Activated T-cell treated with anti-CD3 and anti-CD28 coated beads, Interleukin-2, amount 50 U/mL, for 24 hours (primary cell): ENCODE data around the gene ZMYND15.

Experiments used
- DNase-seq: peaks from one replicate; pipeline ENCODE4 v3.0.0-alpha.2; 2020
- H3K27ac Mint-ChIP-seq: 2 replicates; pipeline ENCODE4 v1.8.0; 2020; ENCODE audit warnings: mild to moderate bottlenecking, mixed read lengths
- H3K27me3 Mint-ChIP-seq: 2 replicates; pipeline ENCODE4 v1.8.0; 2020; ENCODE audit warnings: mixed read lengths
- H3K36me3 Mint-ChIP-seq: 2 replicates; pipeline ENCODE4 v1.8.0; 2020; ENCODE audit warnings: low read depth, mixed read lengths
- H3K4me1 Mint-ChIP-seq: 2 replicates; pipeline ENCODE4 v1.8.0; 2020; ENCODE audit warnings: low read depth, mixed read lengths
- H3K4me3 Mint-ChIP-seq: 2 replicates; pipeline ENCODE4 v1.8.0; 2020; ENCODE audit warnings: mild to moderate bottlenecking, moderate library complexity, mixed read lengths
- H3K9me3 Mint-ChIP-seq: 2 replicates; pipeline ENCODE4 v1.8.0; 2020; ENCODE audit warnings: mixed read lengths

ZMYND15 gene

GRCh38 chr17:4777969-4778760 is 38.5 kb downstream of the ZMYND15 start:
- Mint-ChIP-seq H3K36me3 (no peaks in the 10 kb centered on the region), H3K27ac (no peak overlapping the region), H3K4me1 (peaks cover 3% of the 10 kb centered on the region), H3K27me3 (peaks cover 22% of the 10 kb centered on the region), H3K4me3 (no peak overlapping the region), H3K9me3 (no peaks in the 10 kb centered on the region)
- DNase-seq = no peak

GRCh38 chr17:4780325-4780955 is 40.8 kb downstream of the ZMYND15 start:
- peaks cover 41% of the 10 kb centered on the region for H3K27me3 Mint-ChIP-seq
- no peak overlapping the region for H3K4me3 Mint-ChIP-seq

GRCh38 chr17:4782652-4783051 is 43.0 kb downstream of the ZMYND15 start:
- H3K4me1 Mint-ChIP-seq = peaks cover 22% of the 10 kb centered on the region
- no peaks in the 10 kb centered on the region for H3K36me3 Mint-ChIP-seq
- no peaks in the 10 kb centered on the region for H3K9me3 Mint-ChIP-seq
- DNase-seq = no peak
- H3K27me3 Mint-ChIP-seq = peaks cover 62% of the 10 kb centered on the region
- no peak overlapping the region for H3K4me3 Mint-ChIP-seq
- no peak overlapping the region for H3K27ac Mint-ChIP-seq

More at GRCh38 chr17:4780325-4780955, 40.8 kb downstream of the ZMYND15 start:
- H3K4me1 Mint-ChIP-seq = peaks cover 6% of the 10 kb centered on the region
- H3K9me3 Mint-ChIP-seq = no peaks in the 10 kb centered on the region
- H3K36me3 Mint-ChIP-seq = no peaks in the 10 kb centered on the region
- H3K27ac Mint-ChIP-seq = no peak overlapping the region
- DNase-seq = no peak

GRCh38 chr17:4785311-4786105 is 45.9 kb downstream of the ZMYND15 start:
- peaks cover 73% of the 10 kb centered on the region for H3K27me3 Mint-ChIP-seq
- no peak overlapping the region for H3K27ac Mint-ChIP-seq
- peak; percentile 46 for DNase-seq
- no peak overlapping the region for H3K4me3 Mint-ChIP-seq
- peaks cover 28% of the 10 kb centered on the region for H3K4me1 Mint-ChIP-seq
- no peaks in the 10 kb centered on the region for H3K9me3 Mint-ChIP-seq
- H3K36me3 Mint-ChIP-seq = no peaks in the 10 kb centered on the region

- H3K27ac Mint-ChIP-seq = no peak within 1 kb of the TSS
These were observed 46.5 kb downstream of the ZMYND15 start, which contains the start of gene VMO1 for GRCh38 chr17:4786106-4786511. VMO1 (minus strand) TSS chr17:4786364; CDS start chr17:4786352, 12 bp downstream.

GRCh38 chr17:4786516-4786915 is 46.9 kb downstream of the ZMYND15 start:
- no peak for DNase-seq
- H3K36me3 Mint-ChIP-seq = no peaks in the 10 kb centered on the region

More at GRCh38 chr17:4786106-4786511, 46.5 kb downstream of the ZMYND15 start, which contains the start of gene VMO1:
- peaks cover 70% of the 10 kb centered on the region for H3K27me3 Mint-ChIP-seq
- H3K9me3 Mint-ChIP-seq = no peaks in the 10 kb centered on the region
- H3K4me1 Mint-ChIP-seq = peaks cover 33% of the 10 kb centered on the region
- no peak within 1 kb of the TSS for H3K4me3 Mint-ChIP-seq
- no peaks in the 10 kb centered on the region for H3K36me3 Mint-ChIP-seq
- peak; percentile 37 for DNase-seq

GRCh38 chr17:4788159-4788806 is 48.6 kb downstream of the ZMYND15 start:
- no peak overlapping the region for H3K4me3 Mint-ChIP-seq
- H3K27me3 Mint-ChIP-seq = peaks cover 57% of the 10 kb centered on the region
- H3K9me3 Mint-ChIP-seq = no peaks in the 10 kb centered on the region
- H3K4me1 Mint-ChIP-seq = peaks cover 33% of the 10 kb centered on the region
- peak overlapping the region; percentile 14 for H3K27ac Mint-ChIP-seq
- DNase-seq = no peak
- H3K36me3 Mint-ChIP-seq = no peaks in the 10 kb centered on the region

More at GRCh38 chr17:4786516-4786915, 46.9 kb downstream of the ZMYND15 start:
- H3K9me3 Mint-ChIP-seq = no peaks in the 10 kb centered on the region
- H3K4me1 Mint-ChIP-seq = peaks cover 36% of the 10 kb centered on the region
- peaks cover 70% of the 10 kb centered on the region for H3K27me3 Mint-ChIP-seq
- no peak overlapping the region for H3K27ac Mint-ChIP-seq
- no peak overlapping the region for H3K4me3 Mint-ChIP-seq

GRCh38 chr17:4788807-4789700 is 49.4 kb downstream of the ZMYND15 start, which contains the start of gene GLTPD2:
GLTPD2 (plus strand) TSS chr17:4788964; CDS start chr17:4789012, 48 bp downstream.
- peaks cover 33% of the 10 kb centered on the region for H3K4me1 Mint-ChIP-seq
- peaks cover 51% of the 10 kb centered on the region for H3K27me3 Mint-ChIP-seq
- H3K27ac Mint-ChIP-seq = peak within 1 kb of the TSS; percentile 73
- H3K4me3 Mint-ChIP-seq = peak within 1 kb of the TSS; percentile 72
- no peak for DNase-seq
- H3K9me3 Mint-ChIP-seq = no peaks in the 10 kb centered on the region
- no peaks in the 10 kb centered on the region for H3K36me3 Mint-ChIP-seq

- peak overlapping the region; percentile 73 for H3K27ac Mint-ChIP-seq
- peaks cover 45% of the 10 kb centered on the region for H3K27me3 Mint-ChIP-seq
- peak overlapping the region; percentile 72 for H3K4me3 Mint-ChIP-seq
- no peaks in the 10 kb centered on the region for H3K9me3 Mint-ChIP-seq
- H3K4me1 Mint-ChIP-seq = peaks cover 33% of the 10 kb centered on the region
- DNase-seq = no peak
- H3K36me3 Mint-ChIP-seq = no peaks in the 10 kb centered on the region
These were observed 50.0 kb downstream of the ZMYND15 start for GRCh38 chr17:4789701-4789950.

- DNase-seq = peak; percentile 88
- Mint-ChIP-seq H3K36me3 (no peaks in the 10 kb centered on the region), H3K4me1 (peaks cover 33% of the 10 kb centered on the region), H3K27me3 (peaks cover 42% of the 10 kb centered on the region), H3K4me3 (peak overlapping the region; percentile 80), H3K27ac (peak overlapping the region; percentile 94), H3K9me3 (no peaks in the 10 kb centered on the region)
These were observed 50.5 kb downstream of the ZMYND15 start for GRCh38 chr17:4789951-4790704.

GRCh38 chr17:4790705-4791088 is 51.1 kb downstream of the ZMYND15 start:
- peak overlapping the region; percentile 80 for H3K4me3 Mint-ChIP-seq
- peaks cover 37% of the 10 kb centered on the region for H3K27me3 Mint-ChIP-seq
- H3K9me3 Mint-ChIP-seq = no peaks in the 10 kb centered on the region
- H3K27ac Mint-ChIP-seq = peak overlapping the region; percentile 94
- no peaks in the 10 kb centered on the region for H3K36me3 Mint-ChIP-seq
- no peak for DNase-seq
- peaks cover 31% of the 10 kb centered on the region for H3K4me1 Mint-ChIP-seq

GRCh38 chr17:4795168-4795567 is 55.5 kb downstream of the ZMYND15 start:
- Mint-ChIP-seq H3K9me3 (no peaks in the 10 kb centered on the region), H3K36me3 (peaks cover 29% of the 10 kb centered on the region), H3K27me3 (no peaks in the 10 kb centered on the region), H3K27ac (peak overlapping the region; percentile 99), H3K4me1 (peaks cover 29% of the 10 kb centered on the region), H3K4me3 (peak overlapping the region; percentile 97)
- DNase-seq = no peak
